Mammary epithelial cell (primary cell): ENCODE data around the gene CASQ2.

ENCODE experiments used
- CTCF ChIP-seq, 2 donors: IDR thresholded peaks in 1 of 2; conservative IDR thresholded peaks in 1 of 2; 2 replicates each; pipeline ENCODE4 v1.5.1; 2011 to 2012; ENCODE audit warnings: inconsistent platforms in 2 of 2, low read length in 2 of 2, mild to moderate bottlenecking in 2 of 2, control low read depth in 1 of 2, low read depth in 1 of 2; ENCODE audit not compliant: insufficient read depth in 1 of 2; ENCODE audit errors: extremely low read depth in 1 of 2
- EZH2 ChIP-seq: IDR thresholded peaks from 2 replicates; pipeline ENCODE4 v1.6.1; 2012; ENCODE audit warnings: low read length, inconsistent platforms, borderline replicate concordance

- no peak for TF ChIP-seq CTCF (conservative IDR thresholded peaks at IDR 0.05 in 1 of 2, IDR thresholded peaks at IDR 0.05 in 1 of 2; ENCODE audit: extremely low read depth in 1 of 2, insufficient read depth in 1 of 2, low read depth in 1 of 2, low read length in 2 of 2)
- TF ChIP-seq EZH2, result no peak
Measured at GRCh38 chr1:115723756-115724155, 44.8 kb downstream of the CASQ2 start.
